WI38 (cell line): ENCODE data around the gene UBE2D2.

Experiments used
- H3K4me3 ChIP-seq: 2 replicates; pipeline ENCODE4 v1.5.1; 2011; ENCODE audit warnings: low read depth, mild to moderate bottlenecking, control low read depth, low read length
- CTCF ChIP-seq: IDR thresholded peaks from 2 replicates; pipeline ENCODE4 v1.5.1; 2012; ENCODE audit warnings: low read depth, mild to moderate bottlenecking, control low read depth, low read length

UBE2D2 gene

GRCh38 chr5:139670369-139671095 lies 109.4 kb downstream of the UBE2D2 start:
- H3K4me3 ChIP-seq: no peak overlapping the region
- no peak for TF ChIP-seq CTCF

GRCh38 chr5:139671096-139671841 lies 110.1 kb downstream of the UBE2D2 start:
- H3K4me3 ChIP-seq: no peak overlapping the region
- TF ChIP-seq CTCF: no peak

GRCh38 chr5:139675213-139675612 lies 114.1 kb downstream of the UBE2D2 start:
- no peak for TF ChIP-seq CTCF
- no peak overlapping the region for H3K4me3 ChIP-seq

GRCh38 chr5:139675825-139676224 lies 114.7 kb downstream of the UBE2D2 start:
- no peak overlapping the region for H3K4me3 ChIP-seq

GRCh38 chr5:139676406-139676805 lies 115.3 kb downstream of the UBE2D2 start:
- no peak overlapping the region for H3K4me3 ChIP-seq
- no peak for TF ChIP-seq CTCF

More at GRCh38 chr5:139675825-139676224, 114.7 kb downstream of the UBE2D2 start:
- TF ChIP-seq CTCF: no peak

GRCh38 chr5:139676951-139677735 lies 116.0 kb downstream of the UBE2D2 start:
- H3K4me3 ChIP-seq: no peak overlapping the region
- TF ChIP-seq CTCF: no peak
